HG03139 (cell line): ENCODE data around the gene UHMK1.
"Not testable (repeated sequence)": the region's sequence is repeated elsewhere in the genome, so short reads cannot be mapped to it uniquely, and the experiment has no call there.

ENCODE experiments used
- ATAC-seq: cut with Tn5 transposase; IDR thresholded peaks from one replicate; pipeline ENCODE4 v1.9.1; 2021; ENCODE audit not compliant: unreplicated experiment

The UHMK1 gene, protein sequence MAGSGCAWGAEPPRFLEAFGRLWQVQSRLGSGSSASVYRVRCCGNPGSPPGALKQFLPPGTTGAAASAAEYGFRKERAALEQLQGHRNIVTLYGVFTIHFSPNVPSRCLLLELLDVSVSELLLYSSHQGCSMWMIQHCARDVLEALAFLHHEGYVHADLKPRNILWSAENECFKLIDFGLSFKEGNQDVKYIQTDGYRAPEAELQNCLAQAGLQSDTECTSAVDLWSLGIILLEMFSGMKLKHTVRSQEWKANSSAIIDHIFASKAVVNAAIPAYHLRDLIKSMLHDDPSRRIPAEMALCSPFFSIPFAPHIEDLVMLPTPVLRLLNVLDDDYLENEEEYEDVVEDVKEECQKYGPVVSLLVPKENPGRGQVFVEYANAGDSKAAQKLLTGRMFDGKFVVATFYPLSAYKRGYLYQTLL

DNA sequence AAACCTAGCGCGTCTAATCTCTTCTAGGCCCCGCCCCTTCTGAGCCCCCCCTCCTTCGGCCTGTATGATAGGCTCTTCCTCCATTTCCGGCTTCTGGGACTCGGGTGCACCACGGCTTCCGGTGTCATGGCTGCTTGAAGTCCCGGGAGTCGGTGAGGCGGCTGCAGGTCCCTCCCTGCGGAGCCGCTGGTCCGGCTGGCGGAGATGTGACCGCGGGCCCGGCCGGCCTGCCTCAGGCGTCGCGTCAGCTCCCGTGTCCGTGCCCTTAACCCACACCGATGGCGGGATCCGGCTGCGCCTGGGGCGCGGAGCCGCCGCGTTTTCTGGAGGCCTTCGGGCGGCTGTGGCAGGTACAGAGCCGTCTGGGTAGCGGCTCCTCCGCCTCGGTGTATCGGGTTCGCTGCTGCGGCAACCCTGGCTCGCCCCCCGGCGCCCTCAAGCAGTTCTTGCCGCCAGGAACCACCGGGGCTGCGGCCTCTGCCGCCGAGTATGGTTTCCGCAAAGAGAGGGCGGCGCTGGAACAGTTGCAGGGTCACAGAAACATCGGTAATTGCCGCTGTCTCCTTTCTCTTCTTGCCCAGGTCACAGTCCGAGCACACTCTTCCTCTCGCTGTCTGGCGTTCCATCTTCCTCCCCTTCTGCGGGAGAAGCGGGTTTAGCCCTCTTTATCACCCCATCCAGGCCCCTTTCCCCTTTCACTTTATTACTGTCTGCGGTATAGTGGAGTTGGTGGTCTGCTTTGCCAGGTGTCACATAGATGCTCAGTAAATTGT lies at the start of gene UHMK1:
Gene UHMK1, plus strand, starts transcription at position 96 of the 773 bp plus-strand sequence. Its CDS starts 183 bp downstream, at position 279.
- ATAC-seq, result peak; percentile 93

GRCh38 chr1:162454361-162454760 lies 43.3 kb upstream of the UHMK1 start:
- ATAC-seq, result not testable (repeated sequence)

DNA sequence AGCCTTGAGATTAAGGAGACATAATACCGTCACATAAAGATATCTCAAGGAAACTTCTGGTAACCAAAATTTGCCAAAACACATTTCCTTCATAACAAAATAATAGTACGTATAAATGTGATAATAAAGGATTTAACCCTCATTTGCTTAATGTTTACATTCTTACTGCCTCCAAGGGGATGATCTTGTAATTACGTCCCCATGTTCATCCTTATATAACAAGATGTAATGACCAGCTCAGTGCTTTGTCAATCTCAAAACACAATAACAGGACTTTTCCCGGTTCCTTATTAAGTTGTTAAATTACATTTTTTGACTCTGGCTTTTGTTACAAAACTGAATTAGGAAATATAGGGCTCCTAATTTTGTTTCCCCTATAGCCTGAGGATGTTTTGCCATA lies 41.3 kb upstream of the UHMK1 start:
- ATAC-seq, result no peak

DNA sequence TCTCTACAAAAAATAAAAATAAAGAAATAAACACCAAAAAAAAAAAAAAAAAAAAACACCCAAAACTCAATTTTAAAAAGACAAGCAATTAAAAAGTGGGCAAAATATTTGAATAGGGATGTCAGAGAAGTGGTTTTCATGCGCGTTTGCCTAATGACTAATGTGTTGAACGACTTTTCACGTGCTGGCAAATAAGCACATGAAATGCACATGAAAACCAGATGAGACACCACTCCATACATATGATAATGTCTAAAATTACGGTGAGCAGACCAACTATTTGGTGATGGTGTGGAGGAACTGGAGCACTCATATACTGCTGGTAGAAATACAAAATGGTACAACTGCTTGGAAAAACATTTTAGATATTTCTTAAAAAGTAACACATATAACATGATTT lies 39.4 kb upstream of the UHMK1 start:
- no peak for ATAC-seq

- ATAC-seq, result not testable (repeated sequence)
Measured at GRCh38 chr1:162462425-162462824, 35.2 kb upstream of the UHMK1 start.

DNA sequence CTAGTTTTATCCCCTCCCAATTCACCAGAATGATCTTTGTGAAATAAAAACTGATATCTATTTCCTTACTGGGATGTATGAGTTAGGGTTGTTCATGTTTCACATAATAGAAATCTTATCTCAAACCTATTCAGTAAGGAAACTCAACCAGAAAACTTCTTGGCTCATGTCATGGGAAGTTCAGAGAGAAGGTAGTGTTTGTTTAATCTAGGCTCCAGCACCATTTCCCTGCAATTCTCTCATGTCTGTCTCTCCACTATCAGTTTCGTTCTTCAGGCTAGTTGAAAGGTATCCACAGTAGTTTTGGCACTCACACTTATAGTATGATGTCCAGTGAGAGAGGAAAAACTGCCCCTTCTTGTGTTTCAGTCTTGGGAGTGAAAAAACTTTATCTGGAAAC lies 34.6 kb upstream of the UHMK1 start:
- no peak for ATAC-seq

DNA sequence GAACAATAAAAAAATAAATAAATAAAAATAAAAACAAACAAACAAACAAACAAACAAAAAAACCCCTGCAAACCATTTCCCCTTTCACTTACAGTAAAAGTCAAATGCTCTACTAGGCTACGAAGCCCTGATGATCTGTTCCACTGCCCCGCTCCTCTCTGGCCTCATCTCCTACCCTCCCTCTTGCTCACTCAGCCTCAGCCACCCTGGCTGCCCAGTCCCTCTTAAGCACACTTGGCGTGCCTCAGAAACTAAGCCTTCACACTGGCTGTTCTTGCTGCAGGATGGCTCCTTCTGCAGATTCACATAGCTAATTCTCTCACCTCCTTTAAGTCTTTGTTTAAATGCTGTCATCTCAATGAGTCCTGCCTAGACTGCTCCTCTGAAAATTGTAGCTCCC lies 30.8 kb upstream of the UHMK1 start:
- ATAC-seq, result no peak

GRCh38 chr1:162470216-162470615 lies 27.4 kb upstream of the UHMK1 start:
- ATAC-seq, result no peak

GRCh38 chr1:162471290-162471853 lies 26.2 kb upstream of the UHMK1 start:
- no peak for ATAC-seq

GRCh38 chr1:162475089-162475488 lies 22.5 kb upstream of the UHMK1 start:
- no peak for ATAC-seq

- no peak for ATAC-seq
Measured at GRCh38 chr1:162475539-162476185, 22.0 kb upstream of the UHMK1 start.

- ATAC-seq, result no peak
Measured at GRCh38 chr1:162476620-162477019, 21.0 kb upstream of the UHMK1 start.

DNA sequence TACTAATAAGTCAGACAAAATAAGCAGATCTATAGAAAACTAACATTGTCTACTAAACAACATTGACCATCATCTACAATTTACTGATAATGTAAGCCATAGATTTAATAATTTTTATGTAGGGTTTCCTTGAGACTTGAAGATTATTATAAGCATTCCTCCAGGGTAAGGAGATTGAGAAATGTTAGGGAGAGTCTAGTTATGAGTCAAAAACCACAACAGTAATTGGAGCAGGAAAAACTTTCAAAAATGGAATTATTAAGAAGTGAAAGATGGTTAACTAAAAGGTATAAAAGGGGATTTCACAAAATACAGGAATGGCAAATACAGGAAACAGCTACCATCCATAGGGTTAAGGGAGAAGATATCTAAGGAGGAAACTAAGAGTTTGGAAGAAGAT lies 12.4 kb upstream of the UHMK1 start:
- ATAC-seq, result no peak

- ATAC-seq, result no peak
Measured at GRCh38 chr1:162487241-162487640, 10.4 kb upstream of the UHMK1 start.

DNA sequence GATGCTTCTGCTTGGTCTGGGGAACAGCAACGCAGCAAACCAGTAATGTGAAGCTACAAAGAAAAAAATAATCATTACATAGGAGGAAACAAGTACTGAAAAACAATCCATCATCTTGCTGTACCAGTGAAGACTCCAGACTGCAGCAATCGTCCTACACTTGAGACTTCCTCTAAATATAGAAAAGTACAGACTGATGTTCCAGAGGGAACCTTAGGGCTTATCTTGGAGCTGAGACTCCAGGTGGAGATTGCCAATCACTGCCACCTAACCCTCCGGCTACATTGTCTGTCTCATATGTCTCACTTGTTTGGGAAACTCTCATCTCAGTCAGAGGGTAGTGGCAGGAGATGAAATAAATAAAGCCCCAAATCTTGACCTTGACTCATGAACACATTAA lies 9.4 kb upstream of the UHMK1 start:
- ATAC-seq, result no peak

DNA sequence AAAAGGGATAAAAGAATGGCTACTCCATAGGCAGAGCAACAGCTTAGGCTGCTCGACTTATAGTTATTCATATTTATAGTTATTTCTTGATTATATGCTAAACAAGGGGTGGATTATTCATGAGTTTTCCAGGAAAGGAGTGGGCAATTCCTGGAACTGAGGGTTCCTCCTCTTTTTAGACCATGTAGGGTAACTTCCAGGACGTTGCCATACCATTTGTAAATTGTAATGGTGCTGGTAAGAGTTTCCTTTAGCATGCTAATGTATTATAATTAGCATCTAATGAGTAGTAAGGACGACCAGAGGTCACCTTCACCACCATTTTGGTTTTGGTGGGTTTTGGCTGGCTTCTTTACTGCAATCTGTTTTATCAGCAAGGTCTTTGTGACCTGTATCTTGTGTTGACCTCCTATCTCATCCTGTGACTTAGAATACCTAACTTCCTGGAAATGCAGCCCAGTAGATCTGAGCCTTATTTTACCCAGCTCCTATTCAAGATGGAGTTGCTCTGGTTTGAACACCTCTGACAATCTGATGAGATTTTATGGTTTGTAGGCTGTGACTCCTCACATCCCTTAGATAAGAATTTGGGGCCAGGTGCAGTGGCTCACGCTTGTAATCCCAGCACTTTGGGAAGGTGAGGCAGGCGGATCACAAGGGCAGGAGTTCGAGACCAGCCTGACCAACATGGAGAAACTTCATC lies 1.9 kb upstream of the UHMK1 start:
- not testable (repeated sequence) for ATAC-seq

DNA sequence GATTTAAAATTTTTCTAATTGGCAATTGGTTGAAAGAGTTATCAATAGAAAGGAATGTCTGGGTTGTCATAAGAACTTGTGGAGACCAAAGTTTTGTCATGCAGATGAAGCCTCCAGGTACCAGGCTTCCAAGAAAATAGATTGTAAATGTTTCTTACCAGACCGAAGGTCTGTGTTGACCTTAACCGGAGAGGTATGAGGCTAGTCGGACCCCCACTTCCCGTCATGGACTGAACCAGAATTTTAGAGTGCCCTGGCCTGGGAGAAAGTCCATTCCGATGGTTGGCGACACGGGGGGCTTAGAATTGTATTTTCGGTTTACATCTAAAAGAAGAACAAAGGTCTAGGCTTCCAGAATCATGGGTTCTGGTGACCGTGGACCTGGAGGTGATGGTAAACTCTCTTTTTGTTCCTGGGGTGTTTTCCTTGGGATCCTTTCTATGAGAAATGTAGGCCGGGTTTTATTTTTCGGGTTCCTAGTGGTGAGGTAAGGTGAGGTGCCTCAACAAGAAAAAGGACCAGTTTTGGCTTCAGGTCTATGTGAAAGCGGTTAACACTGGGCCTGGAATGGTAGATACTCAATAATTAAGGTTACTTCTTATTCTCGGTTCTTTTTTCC lies 405 bp upstream of the UHMK1 start:
- no peak for ATAC-seq

DNA sequence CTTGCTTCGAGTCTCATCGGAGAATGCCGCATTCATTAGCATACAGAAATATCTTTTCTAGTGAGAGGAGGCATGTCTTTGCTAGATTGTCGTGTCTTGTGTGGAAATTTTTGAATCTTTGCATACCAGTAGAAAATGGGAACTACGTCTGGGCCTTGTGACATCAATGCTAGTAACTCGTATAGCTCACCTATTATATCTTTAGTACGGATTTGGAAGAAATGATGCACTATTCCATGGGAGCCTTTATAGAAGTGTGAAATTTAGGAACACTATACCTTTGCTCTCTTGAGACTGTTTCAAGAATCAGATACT lies 835 bp downstream of the UHMK1 start:
- peak; percentile 24 for ATAC-seq

- no peak for ATAC-seq
Measured at GRCh38 chr1:162500805-162501204, 3.2 kb downstream of the UHMK1 start.

GRCh38 chr1:162502077-162502476 lies 4.5 kb downstream of the UHMK1 start:
- ATAC-seq, result no peak
